HL-60 (cell line): ENCODE measurements around the gene RUNX2.
A peak's percentile ranks its signal among the peaks of the same experiment; 100 is the strongest.

Source experiments
- DNase-seq, 2 experiments: peaks; one replicate each; pipeline ENCODE4 v3.0.0-alpha.2; 2010 to 2020; ENCODE audit warnings: low read depth in 1 of 2, low spot score in 1 of 2
- H3K27ac ChIP-seq: fragments of 250-450 bp; sonication (Bioruptor Pico); replicated peaks from 2 replicates; pipeline ENCODE4 v1.5.1; 2020; ENCODE audit warnings: mild to moderate bottlenecking, moderate library complexity
- H3K27me3 ChIP-seq: fragments of 250-450 bp; sonication (Bioruptor Pico); 2 replicates; pipeline ENCODE4 v1.5.1; 2021; ENCODE audit warnings: mild to moderate bottlenecking, moderate library complexity; ENCODE audit not compliant: insufficient read depth, poor library complexity, severe bottlenecking
- H3K4me3 ChIP-seq: replicated peaks from 2 replicates; pipeline ENCODE4 v1.5.1; 2011; ENCODE audit warnings: mild to moderate bottlenecking, control low read depth, low read length; ENCODE audit not compliant: insufficient read depth
- GABPA ChIP-seq: IDR thresholded peaks from 2 replicates; pipeline ENCODE4 v1.6.1; 2012; ENCODE audit warnings: low read depth
- POLR2AphosphoS5 ChIP-seq: IDR thresholded peaks from 2 replicates; pipeline ENCODE4 v1.6.1; 2012; ENCODE audit warnings: low read depth
- SPI1 ChIP-seq: IDR thresholded peaks from 2 replicates; pipeline ENCODE4 v1.6.1; 2012; ENCODE audit warnings: low read depth, mild to moderate bottlenecking, borderline replicate concordance
- TF ChIP-seq, protein P1 (sequence below): IDR thresholded peaks from one replicate; pipeline ENCODE4 v1.5.1; 2011; ENCODE audit warnings: low read length, control low read depth, inconsistent platforms; ENCODE audit not compliant: insufficient read depth
- TF ChIP-seq, protein P2 (sequence below): IDR thresholded peaks from 2 replicates; pipeline ENCODE4 v1.6.1; 2012; ENCODE audit warnings: low read depth; ENCODE audit not compliant: insufficient replicate concordance

The RUNX2 gene

DNA sequence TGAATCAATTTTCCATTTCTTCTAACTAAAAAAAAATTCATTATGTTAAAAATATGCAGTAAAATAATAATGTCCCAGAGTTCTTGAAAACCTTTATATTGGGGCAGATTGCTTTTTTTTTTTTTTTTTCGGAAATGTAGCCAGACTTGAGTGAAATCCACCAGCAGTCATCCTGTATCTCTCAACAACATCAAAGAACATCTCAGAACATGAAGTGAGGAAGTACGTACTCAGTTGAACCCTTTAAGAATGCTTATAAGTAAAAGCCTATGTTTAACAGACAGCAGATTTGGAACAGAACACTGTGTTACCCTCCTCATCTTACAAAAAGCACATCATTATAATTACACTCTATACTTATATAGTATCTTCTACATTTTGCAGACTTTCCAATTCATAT, 100.6 kb downstream of the RUNX2 start:
- no peak overlapping the region for H3K4me3 ChIP-seq
- no peaks in the 10 kb centered on the region for H3K27me3 ChIP-seq
- DNase-seq: no peak
- no peak overlapping the region for H3K27ac ChIP-seq
- TF ChIP-seq SPI1: no peak
- TF ChIP-seq, protein P1, sequence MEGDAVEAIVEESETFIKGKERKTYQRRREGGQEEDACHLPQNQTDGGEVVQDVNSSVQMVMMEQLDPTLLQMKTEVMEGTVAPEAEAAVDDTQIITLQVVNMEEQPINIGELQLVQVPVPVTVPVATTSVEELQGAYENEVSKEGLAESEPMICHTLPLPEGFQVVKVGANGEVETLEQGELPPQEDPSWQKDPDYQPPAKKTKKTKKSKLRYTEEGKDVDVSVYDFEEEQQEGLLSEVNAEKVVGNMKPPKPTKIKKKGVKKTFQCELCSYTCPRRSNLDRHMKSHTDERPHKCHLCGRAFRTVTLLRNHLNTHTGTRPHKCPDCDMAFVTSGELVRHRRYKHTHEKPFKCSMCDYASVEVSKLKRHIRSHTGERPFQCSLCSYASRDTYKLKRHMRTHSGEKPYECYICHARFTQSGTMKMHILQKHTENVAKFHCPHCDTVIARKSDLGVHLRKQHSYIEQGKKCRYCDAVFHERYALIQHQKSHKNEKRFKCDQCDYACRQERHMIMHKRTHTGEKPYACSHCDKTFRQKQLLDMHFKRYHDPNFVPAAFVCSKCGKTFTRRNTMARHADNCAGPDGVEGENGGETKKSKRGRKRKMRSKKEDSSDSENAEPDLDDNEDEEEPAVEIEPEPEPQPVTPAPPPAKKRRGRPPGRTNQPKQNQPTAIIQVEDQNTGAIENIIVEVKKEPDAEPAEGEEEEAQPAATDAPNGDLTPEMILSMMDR: no peak

DNA sequence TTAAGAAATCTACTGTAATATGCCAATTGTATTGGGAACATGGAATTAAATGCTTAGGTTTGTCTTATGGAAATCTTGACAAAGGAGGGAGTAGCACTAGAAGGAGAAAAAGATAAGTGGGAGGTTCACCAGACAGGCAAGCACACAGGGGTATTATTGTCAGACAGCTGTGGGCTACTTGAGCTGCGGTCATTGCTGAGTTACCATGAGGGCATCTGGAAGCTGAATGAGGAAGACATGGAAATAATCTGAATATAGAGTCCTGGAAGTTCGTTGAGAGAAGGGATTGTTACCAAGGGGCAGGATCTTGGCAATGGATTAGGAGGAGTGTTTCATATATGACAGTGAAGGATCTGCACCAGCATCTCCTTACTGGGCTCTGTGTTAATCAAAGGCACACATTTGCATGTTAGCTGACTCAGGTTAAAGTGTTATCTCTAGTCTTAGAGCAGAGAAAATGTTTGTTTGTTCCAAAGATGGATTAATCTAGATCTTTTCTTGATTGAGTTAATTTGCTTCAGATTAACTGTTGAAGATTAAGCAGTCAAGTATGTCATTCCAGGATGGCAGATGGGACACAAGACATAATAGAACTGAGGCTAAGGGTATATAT, 102.6 kb downstream of the RUNX2 start:
- no peak overlapping the region for H3K27ac ChIP-seq
- TF ChIP-seq POLR2AphosphoS5 (no peak), GABPA (no peak), SPI1 (no peak)
- TF ChIP-seq, protein P1: no peak
- TF ChIP-seq, protein P2, sequence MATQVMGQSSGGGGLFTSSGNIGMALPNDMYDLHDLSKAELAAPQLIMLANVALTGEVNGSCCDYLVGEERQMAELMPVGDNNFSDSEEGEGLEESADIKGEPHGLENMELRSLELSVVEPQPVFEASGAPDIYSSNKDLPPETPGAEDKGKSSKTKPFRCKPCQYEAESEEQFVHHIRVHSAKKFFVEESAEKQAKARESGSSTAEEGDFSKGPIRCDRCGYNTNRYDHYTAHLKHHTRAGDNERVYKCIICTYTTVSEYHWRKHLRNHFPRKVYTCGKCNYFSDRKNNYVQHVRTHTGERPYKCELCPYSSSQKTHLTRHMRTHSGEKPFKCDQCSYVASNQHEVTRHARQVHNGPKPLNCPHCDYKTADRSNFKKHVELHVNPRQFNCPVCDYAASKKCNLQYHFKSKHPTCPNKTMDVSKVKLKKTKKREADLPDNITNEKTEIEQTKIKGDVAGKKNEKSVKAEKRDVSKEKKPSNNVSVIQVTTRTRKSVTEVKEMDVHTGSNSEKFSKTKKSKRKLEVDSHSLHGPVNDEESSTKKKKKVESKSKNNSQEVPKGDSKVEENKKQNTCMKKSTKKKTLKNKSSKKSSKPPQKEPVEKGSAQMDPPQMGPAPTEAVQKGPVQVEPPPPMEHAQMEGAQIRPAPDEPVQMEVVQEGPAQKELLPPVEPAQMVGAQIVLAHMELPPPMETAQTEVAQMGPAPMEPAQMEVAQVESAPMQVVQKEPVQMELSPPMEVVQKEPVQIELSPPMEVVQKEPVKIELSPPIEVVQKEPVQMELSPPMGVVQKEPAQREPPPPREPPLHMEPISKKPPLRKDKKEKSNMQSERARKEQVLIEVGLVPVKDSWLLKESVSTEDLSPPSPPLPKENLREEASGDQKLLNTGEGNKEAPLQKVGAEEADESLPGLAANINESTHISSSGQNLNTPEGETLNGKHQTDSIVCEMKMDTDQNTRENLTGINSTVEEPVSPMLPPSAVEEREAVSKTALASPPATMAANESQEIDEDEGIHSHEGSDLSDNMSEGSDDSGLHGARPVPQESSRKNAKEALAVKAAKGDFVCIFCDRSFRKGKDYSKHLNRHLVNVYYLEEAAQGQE: no peak
- H3K27me3 ChIP-seq: no peaks in the 10 kb centered on the region
- no peak for DNase-seq
- no peak overlapping the region for H3K4me3 ChIP-seq

DNA sequence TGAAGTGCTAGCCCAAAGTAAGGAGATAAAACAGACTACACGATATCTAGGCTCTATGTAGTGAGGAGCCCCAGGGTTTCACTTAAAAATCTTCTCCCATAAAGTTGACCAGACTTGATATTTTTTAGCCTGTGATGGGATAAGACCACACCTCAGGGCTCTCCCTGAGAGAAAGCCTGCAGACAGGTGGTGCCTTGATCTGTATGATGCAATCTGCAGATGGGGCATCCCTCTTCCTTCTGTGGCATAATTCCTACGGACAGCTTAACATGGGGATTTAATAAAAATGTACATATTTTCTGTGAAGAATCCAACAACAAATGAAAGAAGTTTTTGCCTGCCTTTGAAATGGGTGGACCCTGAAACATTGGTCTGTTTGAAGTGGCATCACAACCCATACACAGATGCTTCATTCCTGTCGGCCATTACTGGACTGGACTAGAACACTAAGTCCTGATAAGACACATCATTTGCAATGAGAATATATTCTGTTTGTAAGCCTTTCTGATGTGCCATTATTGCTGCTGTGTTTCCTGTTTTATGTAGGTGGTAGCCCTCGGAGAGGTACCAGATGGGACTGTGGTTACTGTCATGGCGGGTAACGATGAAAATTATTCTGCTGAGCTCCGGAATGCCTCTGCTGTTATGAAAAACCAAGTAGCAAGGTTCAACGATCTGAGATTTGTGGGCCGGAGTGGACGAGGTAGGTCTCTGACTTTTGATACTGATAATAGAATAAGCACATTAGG, 103.4 kb downstream of the RUNX2 start:
- DNase-seq: no peak
- Histone ChIP-seq H3K27me3 (no peaks in the 10 kb centered on the region), H3K27ac (0 out of 2 replicates have a peak overlapping the region, but pooled peaks have one; percentile 2), H3K4me3 (no peak overlapping the region)
- TF ChIP-seq GABPA (no peak), SPI1 (no peak), POLR2AphosphoS5 (no peak)
- TF ChIP-seq, protein P1: no peak
- TF ChIP-seq, protein P2: no peak
